Activated CD4-positive, alpha-beta T cell treated with anti-CD3 and anti-CD28 coated beads for 4 hours (primary cell): Measurements from ENCODE around the gene CABP1.

Experiments used
- DNase-seq, 2 donors: peaks; one replicate each; pipeline ENCODE4 v3.0.0-alpha.2; 2020

CABP1 gene

GRCh38 chr12:120631097-120631496 lies 9.3 kb upstream of the CABP1 start:
- DNase-seq, result no peak

GRCh38 chr12:120640861-120641833 lies 721 bp downstream of the CABP1 start:
- peak; percentile 40 to 45 for DNase-seq

GRCh38 chr12:120642121-120642520 lies 1.7 kb downstream of the CABP1 start:
- DNase-seq, result no peak

GRCh38 chr12:120642826-120643225 lies 2.4 kb downstream of the CABP1 start:
- no peak for DNase-seq

GRCh38 chr12:120643574-120643973 lies 3.1 kb downstream of the CABP1 start:
- no peak for DNase-seq

- DNase-seq, result no peak
Observed at GRCh38 chr12:120646044-120646443, 5.6 kb downstream of the CABP1 start.

- no peak for DNase-seq
Observed at GRCh38 chr12:120647375-120647755, 6.9 kb downstream of the CABP1 start.

GRCh38 chr12:120649442-120650232 lies 9.2 kb downstream of the CABP1 start:
- no peak for DNase-seq

- no peak for DNase-seq
Observed at GRCh38 chr12:120650233-120650690, 9.8 kb downstream of the CABP1 start.

GRCh38 chr12:120651821-120652220 lies 11.4 kb downstream of the CABP1 start:
- DNase-seq, result no peak

GRCh38 chr12:120652656-120653435 lies 12.4 kb downstream of the CABP1 start:
- DNase-seq, result no peak

GRCh38 chr12:120653611-120654010 lies 13.2 kb downstream of the CABP1 start:
- DNase-seq, result no peak

- no peak for DNase-seq
Observed at GRCh38 chr12:120654656-120655055, 14.2 kb downstream of the CABP1 start.

- DNase-seq, result no peak
Observed at GRCh38 chr12:120656008-120656407, 15.6 kb downstream of the CABP1 start.

GRCh38 chr12:120658286-120659150 lies 18.1 kb downstream of the CABP1 start:
- DNase-seq, result no peak

- DNase-seq, result no peak
Observed at GRCh38 chr12:120659151-120659525, 18.7 kb downstream of the CABP1 start.

- DNase-seq, result no peak
Observed at GRCh38 chr12:120661432-120661831, 21.0 kb downstream of the CABP1 start.

- DNase-seq, result no peak
Observed at GRCh38 chr12:120662879-120663278, 22.5 kb downstream of the CABP1 start.

GRCh38 chr12:120663741-120664140 lies 23.3 kb downstream of the CABP1 start:
- DNase-seq, result no peak

- DNase-seq, result no peak
Observed at GRCh38 chr12:120666571-120667390, 26.4 kb downstream of the CABP1 start.
